H9 (cell line): Measurements from ENCODE around the gene IL17REL. TPM values are rescaled to one million over a fixed set of nuclear protein-coding genes. Genes with fewer than 3 reads are reported as not detected.

Experiments
- DNase-seq: peaks from one replicate; pipeline ENCODE4 v3.0.0-alpha.2; 2017
- H2AFZ ChIP-seq: one replicate; pipeline ENCODE4 v1.6.1; 2013; ENCODE audit warnings: mild to moderate bottlenecking, low read length, control low read depth, moderate library complexity
- H2AK5ac ChIP-seq: 2 replicates; pipeline ENCODE4 v1.6.1; 2013; ENCODE audit warnings: low read length, control low read depth, mixed read lengths; ENCODE audit not compliant: insufficient read length
- H2BK120ac ChIP-seq: one replicate; pipeline ENCODE4 v1.6.1; 2013; ENCODE audit warnings: low read depth, mild to moderate bottlenecking, low read length, control low read depth, inconsistent platforms; ENCODE audit not compliant: poor library complexity, severe bottlenecking
- H2BK12ac ChIP-seq: 2 replicates; pipeline ENCODE4 v1.6.1; 2013; ENCODE audit warnings: low read length, control low read depth, mixed read lengths, low read depth; ENCODE audit not compliant: insufficient read length
- H2BK15ac ChIP-seq: 2 replicates; pipeline ENCODE4 v1.6.1; 2013; ENCODE audit warnings: low read depth, low read length, control low read depth
- H2BK20ac ChIP-seq: one replicate; pipeline ENCODE4 v1.6.1; 2013; ENCODE audit warnings: low read depth, mild to moderate bottlenecking, low read length, control low read depth, inconsistent platforms; ENCODE audit not compliant: poor library complexity, severe bottlenecking
- H2BK5ac ChIP-seq: 2 replicates; pipeline ENCODE4 v1.6.1; 2013; ENCODE audit warnings: low read length, control low read depth, mixed read lengths; ENCODE audit not compliant: insufficient read length
- H3K14ac ChIP-seq: 2 replicates; pipeline ENCODE4 v1.6.1; 2013; ENCODE audit warnings: low read length, control low read depth; ENCODE audit not compliant: insufficient read depth
- H3K18ac ChIP-seq: 2 replicates; pipeline ENCODE4 v1.6.1; 2013; ENCODE audit warnings: low read depth, mild to moderate bottlenecking, mixed read lengths, low read length, control low read depth; ENCODE audit not compliant: insufficient read length
- H3K23ac ChIP-seq: 2 replicates; pipeline ENCODE4 v1.6.1; 2013; ENCODE audit warnings: low read length, control low read depth, mixed read lengths, low read depth; ENCODE audit not compliant: insufficient read length
- H3K23me2 ChIP-seq: 2 replicates; pipeline ENCODE4 v1.6.1; 2013; ENCODE audit warnings: low read depth, mild to moderate bottlenecking, mixed read lengths, low read length, control low read depth; ENCODE audit not compliant: insufficient read length, poor library complexity, severe bottlenecking
- H3K27ac ChIP-seq: 2 replicates; pipeline ENCODE4 v1.5.1; 2013; ENCODE audit warnings: low read length, control low read depth, mixed read lengths, low read depth; ENCODE audit not compliant: insufficient read length
- H3K27me3 ChIP-seq: 2 replicates; pipeline ENCODE4 v1.6.1; 2013; ENCODE audit warnings: low read length, control low read depth, inconsistent platforms; ENCODE audit not compliant: insufficient read depth
- H3K4ac ChIP-seq: 2 replicates; pipeline ENCODE4 v1.6.1; 2013; ENCODE audit warnings: low read depth, mild to moderate bottlenecking, control low read depth, inconsistent platforms, low read length, moderate library complexity
- H3K4me1 ChIP-seq: 2 replicates; pipeline ENCODE4 v1.6.1; 2013; ENCODE audit warnings: low read length, control low read depth, inconsistent platforms; ENCODE audit not compliant: insufficient read depth
- H3K4me2 ChIP-seq: 2 replicates; pipeline ENCODE4 v1.6.1; 2013; ENCODE audit warnings: low read length, control low read depth, mixed read lengths; ENCODE audit not compliant: insufficient read length, insufficient read depth
- H3K56ac ChIP-seq: 2 replicates; pipeline ENCODE4 v1.6.1; 2013; ENCODE audit warnings: low read depth, mild to moderate bottlenecking, mixed read lengths, low read length, control low read depth; ENCODE audit not compliant: insufficient read length
- H3K79me1 ChIP-seq: 2 replicates; pipeline ENCODE4 v1.6.1; 2013; ENCODE audit warnings: low read depth, mild to moderate bottlenecking, moderate library complexity, low read length, control low read depth, inconsistent platforms; ENCODE audit not compliant: insufficient read depth, poor library complexity, severe bottlenecking
- H3K79me2 ChIP-seq: 2 replicates; pipeline ENCODE4 v1.6.1; 2013; ENCODE audit warnings: low read length, control low read depth, inconsistent platforms; ENCODE audit not compliant: insufficient read depth
- H3K9ac ChIP-seq: 2 replicates; pipeline ENCODE4 v1.6.1; 2013; ENCODE audit warnings: low read length, control low read depth, mixed read lengths; ENCODE audit not compliant: insufficient read length; ENCODE audit errors: extremely low read depth
- H3K9me3 ChIP-seq: one replicate; pipeline ENCODE4 v1.6.1; 2013; ENCODE audit warnings: low read depth, low read length, inconsistent platforms; ENCODE audit not compliant: control insufficient read depth
- H3T11ph ChIP-seq: one replicate; pipeline ENCODE4 v1.6.1; 2013; ENCODE audit warnings: mild to moderate bottlenecking, low read length, control low read depth, inconsistent platforms
- H4K20me1 ChIP-seq: one replicate; pipeline ENCODE4 v1.6.1; 2013; ENCODE audit not compliant: control insufficient read depth, insufficient read length, insufficient read depth
- H4K5ac ChIP-seq: 2 replicates; pipeline ENCODE4 v1.6.1; 2013; ENCODE audit warnings: low read depth, mild to moderate bottlenecking, mixed read lengths, low read length, control low read depth; ENCODE audit not compliant: insufficient read length
- H4K8ac ChIP-seq: replicated peaks from 2 replicates; pipeline ENCODE4 v1.6.1; 2013; ENCODE audit warnings: low read length, control low read depth, mixed read lengths, low read depth; ENCODE audit not compliant: insufficient read length
- H4K91ac ChIP-seq: 2 replicates; pipeline ENCODE4 v1.6.1; 2013; ENCODE audit warnings: low read depth, mild to moderate bottlenecking, moderate library complexity, mixed read lengths, low read length, control low read depth; ENCODE audit not compliant: insufficient read length
- H3K27ac Mint-ChIP-seq, 3 experiments: 2 replicates in 2 of 3; 3 replicates in 1 of 3; pipeline ENCODE4 v1.8.0; 2020 to 2021; ENCODE audit warnings: mixed read lengths in 3 of 3, mild to moderate bottlenecking in 1 of 3, moderate library complexity in 1 of 3
- H3K27me3 Mint-ChIP-seq: 2 replicates; pipeline ENCODE4 v1.8.0; 2021; ENCODE audit warnings: low read depth, mild to moderate bottlenecking, moderate library complexity, mixed read lengths
- H3K36me3 Mint-ChIP-seq, 3 experiments: 2 replicates in 2 of 3; 3 replicates in 1 of 3; pipeline ENCODE4 v1.8.0; 2020 to 2021; ENCODE audit warnings: low read depth in 3 of 3, mixed read lengths in 3 of 3; ENCODE audit not compliant: insufficient read depth in 1 of 3
- H3K4me1 Mint-ChIP-seq, 2 experiments: 2 replicates each; pipeline ENCODE4 v1.8.0; 2020; ENCODE audit warnings: mixed read lengths in 2 of 2
- H3K4me3 Mint-ChIP-seq, 2 experiments: 2 replicates in 1 of 2; 3 replicates in 1 of 2; pipeline ENCODE4 v1.8.0; 2020 to 2021; ENCODE audit warnings: mild to moderate bottlenecking in 2 of 2, mixed read lengths in 2 of 2, moderate library complexity in 1 of 2
- H3K9me3 Mint-ChIP-seq, 2 experiments: 2 replicates in 1 of 2; 3 replicates in 1 of 2; pipeline ENCODE4 v1.8.0; 2020; ENCODE audit warnings: mild to moderate bottlenecking in 2 of 2, mixed read lengths in 2 of 2, moderate library complexity in 1 of 2
- CTCF ChIP-seq: fragments of 200-600 bp; sonication (generic); conservative IDR thresholded peaks from 3 replicates; pipeline ENCODE4 v1.8.0; 2021; ENCODE audit warnings: antibody characterized with exemption, mild to moderate bottlenecking
- WGBS: extraction: QIAGEN DNeasy Blood & Tissue Kit; methylation state at CpG from one replicate; pipeline ENCODE4 v1.1.7; 2013; ENCODE audit warnings: missing lambda C conversion rate, low lambda C conversion rate, mixed read lengths; ENCODE audit not compliant: insufficient read length; ENCODE audit errors: extremely low coverage; 5-methylcytosine and 5-hydroxymethylcytosine counted together
- total RNA-seq: library from RNA; stranded (reverse); gene quantifications from 2 replicates; pipeline ENCODE4 v1.2.1, GENCODE V29; 2021

The IL17REL gene
- total RNA-seq, 1 experiment from 2014 or later: 0.20 TPM

GRCh38 chr22:49996518-49997250 is 15.9 kb downstream of the IL17REL start:
- H3K79me2 ChIP-seq: no peaks in the 10 kb centered on the region
- H3K18ac ChIP-seq: no peak overlapping the region
- no peaks in the 10 kb centered on the region; a peak in 1 of 7 replicates for H3K36me3 Mint-ChIP-seq
- WGBS: no CpG with 5 or more reads among the region's 19 CpGs
- no peak overlapping the region for H3K27ac Mint-ChIP-seq
- H3K4me1 Mint-ChIP-seq: peaks cover 9 to 14% of the 10 kb centered on the region in 2 experiments; a peak in 3 of 4 replicates
- no peak overlapping the region for H2BK5ac ChIP-seq
- H3K4me1 ChIP-seq: no peaks in the 10 kb centered on the region
- H3K4ac ChIP-seq: no peak overlapping the region
- no peak overlapping the region for H3K4me3 Mint-ChIP-seq
- no peak for TF ChIP-seq CTCF
- no peak overlapping the region for H3T11ph ChIP-seq
- no peaks in the 10 kb centered on the region for H4K20me1 ChIP-seq
- H2BK120ac ChIP-seq: no peak overlapping the region
- H2BK15ac ChIP-seq: no peak overlapping the region
- no peak overlapping the region for H3K27ac ChIP-seq
- H2AFZ ChIP-seq: no peak overlapping the region
- no peak overlapping the region for H3K4me2 ChIP-seq
- no peak overlapping the region; the same call in 1 of the 2 replicates for H3K14ac ChIP-seq
- H3K9me3 ChIP-seq: no peaks in the 10 kb centered on the region
- H4K5ac ChIP-seq: no peak overlapping the region
- H2BK12ac ChIP-seq: no peak overlapping the region
- DNase-seq: no peak
- H2AK5ac ChIP-seq: no peak overlapping the region
- no peak overlapping the region for H3K56ac ChIP-seq
- no peak overlapping the region for H2BK20ac ChIP-seq
- no peak overlapping the region for H3K23ac ChIP-seq
- H3K9me3 Mint-ChIP-seq: peaks cover 5 to 6% of the 10 kb centered on the region in 2 experiments
- no peak overlapping the region for H3K9ac ChIP-seq
- no peak overlapping the region for H4K91ac ChIP-seq
- H3K79me1 ChIP-seq: no peaks in the 10 kb centered on the region
- H4K8ac ChIP-seq: no peak overlapping the region
- H3K27me3 ChIP-seq: peaks cover 9% of the 10 kb centered on the region; the same call in 1 of the 2 replicates
- H3K27me3 Mint-ChIP-seq: peaks cover 40% of the 10 kb centered on the region
- peaks cover 4% of the 10 kb centered on the region for H3K23me2 ChIP-seq
